ENCODE results near the gene ACTR3C. TPM values are rescaled to one million over a fixed set of nuclear protein-coding genes. Genes with fewer than 3 reads are reported as not detected.

ACTR3C gene
- total and polyA plus RNA-seq, 2 of the 13 experiments (the other 11 are each of a cell fraction or from before 2014, with no cell fraction given): 3.8 to 7.5 TPM

- TF ChIP-seq PAXIP1 (CRISPR knock-in tag; conservative IDR thresholded peaks at IDR 0.05) (peak; percentile 51; the same call in 1 of the 2 replicates), ZNF614 (CRISPR knock-in tag; IDR thresholded peaks at IDR 0.05; ENCODE audit: borderline replicate concordance) (peak; percentile 76; the same call in 1 of the 2 replicates), PRDM15 (CRISPR knock-in tag; IDR thresholded peaks at IDR 0.05) (peak; percentile 39; the same call in 1 of the 2 replicates), ZNF264 (CRISPR knock-in tag; IDR thresholded peaks at IDR 0.05) (peak; percentile 44; the same call in 1 of the 2 replicates), ZNF605 (CRISPR knock-in tag; IDR thresholded peaks at IDR 0.05) (peak; percentile 92), ZBTB7B (CRISPR knock-in tag; IDR thresholded peaks at IDR 0.05) (peak; percentile 73; the same call in 1 of the 2 replicates), ZGPAT (CRISPR knock-in tag; IDR thresholded peaks at IDR 0.05) (peak; percentile 63), ZNF557 (CRISPR knock-in tag; IDR thresholded peaks at IDR 0.05) (0 out of 2 replicates have a peak, but pooled peaks have one; percentile 34), GZF1 (CRISPR knock-in tag; IDR thresholded peaks at IDR 0.05) (0 out of 2 replicates have a peak, but pooled peaks have one; percentile 17), POLR2G (IDR thresholded peaks at IDR 0.05; ENCODE audit: low read depth, low read length) (peak; percentile 84), POLR2A (IDR thresholded peaks at IDR 0.05; ENCODE audit: insufficient read depth in 1 of 2, low read depth in 2 of 2, low read length in 2 of 2) (peak; percentile 50 to 72; a peak in 3 of 4 replicates), REL (CRISPR knock-in tag; conservative IDR thresholded peaks at IDR 0.05) (no peak; the same call in 1 of the 2 replicates), FLYWCH1 (CRISPR knock-in tag; IDR thresholded peaks at IDR 0.05) (no peak), ERF (CRISPR knock-in tag; IDR thresholded peaks at IDR 0.05) (peak; percentile 54), RFXANK (CRISPR knock-in tag; IDR thresholded peaks at IDR 0.05) (no peak)
Observed at GRCh38 chr7:150368096-150368883, 44.9 kb upstream of the ACTR3C start, which contains the start of gene REPIN1 (continued).

All from HepG2 (cell line).